A549 treated with dexamethasone at 1 μM for 4 hours (cell line): ENCODE results near the gene GFRA4. TPM values are rescaled to one million over a fixed set of nuclear protein-coding genes. Genes with fewer than 3 reads are reported as not detected.

ENCODE experiments used
- total RNA-seq: library from RNA; stranded (reverse); fragments of 200-300 nt; extraction: Qiagen RNA extraction; gene quantifications from 5 replicates; pipeline ENCODE4 v1.2.3, GENCODE V29; 2022

Gene GFRA4, protein sequence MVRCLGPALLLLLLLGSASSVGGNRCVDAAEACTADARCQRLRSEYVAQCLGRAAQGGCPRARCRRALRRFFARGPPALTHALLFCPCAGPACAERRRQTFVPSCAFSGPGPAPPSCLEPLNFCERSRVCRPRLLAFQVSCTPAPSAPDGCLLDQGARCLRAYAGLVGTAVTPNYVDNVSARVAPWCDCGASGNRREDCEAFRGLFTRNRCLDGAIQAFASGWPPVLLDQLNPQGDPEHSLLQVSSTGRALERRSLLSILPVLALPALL
- total RNA-seq, result not detected in 5 replicates

DNA sequence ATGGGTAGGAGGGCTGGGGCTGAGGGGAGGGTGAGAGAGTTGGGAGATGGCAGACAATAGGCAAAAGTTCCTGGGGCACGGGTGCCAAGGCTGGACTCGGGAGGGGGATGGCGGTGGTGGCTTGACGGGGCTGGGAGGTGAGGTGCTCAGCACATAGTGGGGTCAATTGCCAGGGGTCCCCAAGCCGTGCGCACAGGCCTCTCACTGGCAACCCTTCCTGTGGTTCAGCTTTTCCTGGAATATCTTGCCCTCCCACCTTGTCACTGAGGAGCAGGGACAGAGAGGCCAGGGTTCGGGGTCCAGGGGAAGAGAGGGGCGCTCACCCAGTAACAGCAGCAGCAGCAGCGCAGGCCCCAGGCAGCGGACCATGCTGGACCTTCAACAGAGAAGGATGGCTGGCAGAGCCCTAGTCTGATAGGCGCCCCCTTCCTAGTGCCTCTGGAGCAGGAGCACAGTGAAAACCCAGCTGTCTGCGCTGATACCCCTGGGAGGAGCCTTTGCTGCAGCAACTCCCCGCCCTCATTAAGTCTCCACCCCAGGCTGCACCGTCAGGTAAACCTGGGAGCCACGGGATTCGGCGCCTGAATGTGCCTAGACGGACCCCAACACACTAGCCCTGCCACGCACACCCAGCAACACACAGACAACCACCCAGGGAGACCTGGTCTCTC is at the start of gene GFRA4:
GFRA4 (minus strand) TSS at position 369 of the 671 bp plus-strand sequence; CDS start at position 369, 0 bp downstream.

DNA sequence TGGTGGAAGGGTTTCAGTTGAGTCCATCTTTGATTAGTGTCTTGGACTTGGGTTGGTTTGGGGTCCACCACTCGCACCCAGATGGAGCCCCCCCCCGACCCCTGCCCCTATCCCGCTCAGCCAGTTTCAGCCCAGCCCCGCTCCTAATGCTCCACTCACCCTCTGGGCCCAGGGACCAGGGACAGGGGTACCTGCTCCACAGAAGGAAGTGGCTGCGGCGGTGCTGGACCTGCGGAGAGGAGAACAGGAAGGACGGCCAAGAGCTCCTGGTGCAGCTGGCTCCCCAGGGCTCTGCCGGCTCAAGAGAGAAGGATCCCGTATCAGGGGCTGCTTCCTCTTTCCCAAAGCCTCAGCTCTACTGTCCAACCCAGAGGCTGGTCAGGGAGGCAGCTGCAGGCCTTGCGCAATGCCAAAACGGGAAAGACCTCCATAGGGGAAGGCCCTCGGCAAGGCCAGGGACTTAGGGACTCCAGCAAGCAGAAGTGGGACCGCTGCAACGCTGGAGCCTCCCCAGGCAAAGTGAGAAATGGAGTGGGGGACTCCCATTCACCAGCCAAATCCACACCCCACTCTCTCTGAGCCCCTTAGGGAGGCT is 49.2 kb upstream of the GFRA4 start, which contains the start of gene SIGLEC1:
SIGLEC1 (minus strand) TSS at position 322 of the 595 bp plus-strand sequence. CDS start 5,472 bp downstream, outside the sequence.

DNA sequence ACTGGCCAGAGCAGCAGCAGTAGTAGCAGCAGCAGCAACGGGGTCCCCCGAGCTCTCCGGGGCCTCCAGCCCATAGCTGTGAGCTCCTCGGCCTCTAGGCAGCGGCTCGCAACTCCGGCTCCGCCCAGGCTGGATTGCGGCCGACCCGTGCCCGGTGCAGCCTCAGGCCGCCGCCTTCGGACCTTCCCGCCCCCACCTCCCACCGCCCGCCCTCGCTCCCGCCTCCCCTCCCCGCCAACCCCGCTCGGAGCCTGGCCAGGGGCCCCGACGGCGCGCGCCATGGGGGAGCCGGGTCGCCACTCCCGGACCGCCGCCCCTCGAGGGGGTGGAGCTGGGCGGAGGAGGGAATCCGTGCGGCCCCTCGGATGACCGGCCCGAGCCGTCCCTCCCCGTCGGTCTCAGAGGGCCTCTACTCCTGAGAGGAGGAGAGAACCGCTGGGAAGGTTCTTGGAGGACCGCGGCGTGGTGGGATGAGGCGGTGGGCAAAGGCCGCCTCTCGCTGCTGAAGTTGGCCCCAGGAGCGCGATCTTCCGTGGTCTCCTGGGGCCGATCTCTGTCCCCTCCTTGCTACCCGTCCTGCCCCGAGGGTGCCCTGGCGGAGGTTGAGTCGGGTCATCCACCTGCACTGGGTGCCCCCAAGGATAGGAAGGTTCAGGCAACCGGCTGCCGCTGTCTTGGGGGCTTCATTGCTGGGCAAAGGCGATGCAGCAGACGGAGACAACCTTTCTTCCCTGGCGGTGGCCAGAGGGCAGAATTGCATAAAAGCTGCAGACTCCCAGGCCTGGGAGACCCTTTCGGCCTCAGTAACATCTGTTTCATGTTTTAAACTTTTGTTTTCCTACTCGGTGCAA is 19.0 kb upstream of the GFRA4 start, which contains the start of gene ADAM33:
ADAM33 (minus strand) TSS at position 80 of the 851 bp plus-strand sequence; CDS start at position 74, 6 bp downstream.

Other genes starting within 250 kb of the GFRA4 start
- 20.2 to 28.0 TPM (median 26.7 TPM) in 5 replicates for gene ATRN, start 192.4 kb downstream of the GFRA4 start, total RNA-seq
- 0.03 to 0.14 TPM (median 0.11 TPM) in 5 replicates for gene ADAM33, start 18.6 kb upstream of the GFRA4 start, total RNA-seq
- 0.01 to 0.04 TPM (median 0.02 TPM) in 5 replicates for gene SIGLEC1, start 49.2 kb upstream of the GFRA4 start, total RNA-seq
- gene HSPA12B, start 69.3 kb upstream of the GFRA4 start, total RNA-seq, result 0.38 to 0.56 TPM (median 0.47 TPM) in 5 replicates
- 101 to 162 TPM (median 143 TPM) in 5 replicates for gene ADISSP, start 104.4 kb upstream of the GFRA4 start, total RNA-seq
- 1.4 to 2.1 TPM (median 1.7 TPM) in 5 replicates for gene SPEF1, start 118.0 kb upstream of the GFRA4 start, total RNA-seq
- gene CENPB, start 123.3 kb upstream of the GFRA4 start, total RNA-seq, result 95.4 to 111 TPM (median 107 TPM) in 5 replicates
- gene CDC25B, start 132.9 kb upstream of the GFRA4 start, total RNA-seq, result 150 to 218 TPM (median 215 TPM) in 5 replicates
- 11.2 to 17.8 TPM (median 17.2 TPM) in 5 replicates for gene AP5S1, start 157.1 kb upstream of the GFRA4 start, total RNA-seq
- gene MAVS, start 183.4 kb upstream of the GFRA4 start, total RNA-seq, result 16.8 to 29.1 TPM (median 27.2 TPM) in 5 replicates
- 49.5 to 59.4 TPM (median 54.8 TPM) in 5 replicates for gene PANK2, start 226.0 kb upstream of the GFRA4 start, total RNA-seq